Right cardiac atrium (tissue), 5 donors: ENCODE measurements around the gene SELENOI. TPM values are rescaled to one million over a fixed set of nuclear protein-coding genes. Genes with fewer than 3 reads are reported as not detected.
A peak's percentile ranks its signal among the peaks of the same experiment; 100 is the strongest.

Experiments used
- ATAC-seq, 2 donors: fragments of 200-7000 bp; cut with Tn5 transposase; one replicate each; pipeline versions ENCODE4 v1.8.0 to v1.9.1; 2020; ENCODE audit warnings: moderate library complexity in 2 of 2, mild to moderate bottlenecking in 1 of 2
- DNase-seq, 3 donors: peaks; one replicate each; pipeline ENCODE4 v3.0.0-alpha.2; 2020
- H3K27ac ChIP-seq: one replicate; pipeline ENCODE4 v1.5.1; 2013; ENCODE audit warnings: mild to moderate bottlenecking, low read length, control low read depth, moderate library complexity
- H3K27me3 ChIP-seq: one replicate; pipeline ENCODE4 v1.6.1; 2013; ENCODE audit not compliant: control insufficient read depth, insufficient read depth
- H3K4me1 ChIP-seq: one replicate; pipeline ENCODE4 v1.6.1; 2013; ENCODE audit warnings: low read length; ENCODE audit not compliant: control insufficient read depth, insufficient read depth
- H3K4me3 ChIP-seq: one replicate; pipeline ENCODE4 v1.5.1; 2013; ENCODE audit warnings: low read length, control low read depth
- H3K9me3 ChIP-seq: one replicate; pipeline ENCODE4 v1.6.1; 2013; ENCODE audit warnings: low read length; ENCODE audit not compliant: control insufficient read depth
- WGBS: extraction: QIAGEN DNeasy Blood & Tissue Kit; methylation state at CpG from one replicate; pipeline ENCODE4 v1.1.7; 2013; 5-methylcytosine and 5-hydroxymethylcytosine counted together
- intact Hi-C, 4 donors: fragments of 100-400 bp; cut with DNase I; formaldehyde crosslinking; loops; one replicate each; pipeline versions ENCODE4 v1.11.0 to v1.14.0; 2022 to 2023
- polyA plus RNA-seq: library from polyadenylated mRNA; stranded (reverse); fragments of 200-250 nt; gene quantifications from one replicate; pipeline ENCODE4 v1.2.3, GENCODE V29; 2013
- total RNA-seq, 4 donors: library from RNA; stranded (reverse); fragmentation: NEBNext Ultra II Directional; extraction: Animal tissue kit (Norgen Biotek cat#: 25700); gene quantifications; one replicate each; pipeline ENCODE4 v1.2.1, GENCODE V29; 2021
- donor health status: healthy with polysubstance abuse.
- donor health status: DM: no; HTN: yes; CAD: no.
- donor health status: DM: no; HTN: no; CAD: no.
- donor health status: DM: no; HTN: yes; CAD: no; lungs with severe emphysema.
- donor health status: DM: yes; HTN: yes; CAD: no.

SELENOI gene
- total and polyA plus RNA-seq, 5 donors = 3.8 to 20.2 (median 16.0) TPM

GRCh38 chr2:26435106-26435505, 89.2 kb downstream of the SELENOI start:
- Histone ChIP-seq H3K9me3 (no peaks in the 10 kb centered on the region), H3K27me3 (no peaks in the 10 kb centered on the region), H3K4me3 (no peak overlapping the region), H3K27ac (no peak overlapping the region), H3K4me1 (no peaks in the 10 kb centered on the region)
- ATAC-seq (no peak), DNase-seq (no peak)
- 89% methylated on average over 2 of the region's 2 CpGs for WGBS
- intact Hi-C loops = no loop called here

GRCh38 chr2:26438526-26438925, 92.6 kb downstream of the SELENOI start:
- WGBS = 47% methylated on average over 8 of the region's 8 CpGs
- no peaks in the 10 kb centered on the region for H3K27me3 ChIP-seq
- DNase-seq = peak in 1 of 3 donors; percentile 2
- no peaks in the 10 kb centered on the region for H3K4me1 ChIP-seq
- intact Hi-C loops = no loop called here
- H3K4me3 ChIP-seq = no peak overlapping the region
- no peak overlapping the region for H3K27ac ChIP-seq
- no peaks in the 10 kb centered on the region for H3K9me3 ChIP-seq
- ATAC-seq = peak in 1 of 2 donors; percentile 49

- 67% methylated on average over 5 of the region's 5 CpGs for WGBS
- ATAC-seq = no peak
- Histone ChIP-seq H3K27ac (no peak overlapping the region), H3K27me3 (no peaks in the 10 kb centered on the region), H3K4me1 (no peaks in the 10 kb centered on the region), H3K4me3 (no peak overlapping the region), H3K9me3 (no peaks in the 10 kb centered on the region)
- DNase-seq = no peak
- intact Hi-C loops = no loop called here
Observed at GRCh38 chr2:26438926-26439325, 93.0 kb downstream of the SELENOI start.

- Histone ChIP-seq H3K27ac (no peak overlapping the region), H3K27me3 (no peaks in the 10 kb centered on the region), H3K4me1 (no peaks in the 10 kb centered on the region), H3K9me3 (no peaks in the 10 kb centered on the region), H3K4me3 (no peak overlapping the region)
- 90% methylated on average over 2 of the region's 2 CpGs for WGBS
- intact Hi-C loops = no loop called here
- ATAC-seq = no peak
- DNase-seq = peak in 1 of 3 donors; percentile 3
Observed at GRCh38 chr2:26442301-26442700, 96.4 kb downstream of the SELENOI start.

- intact Hi-C loops = no loop called here
- no peaks in the 10 kb centered on the region for H3K27me3 ChIP-seq
- no peaks in the 10 kb centered on the region for H3K9me3 ChIP-seq
- no peaks in the 10 kb centered on the region for H3K4me1 ChIP-seq
- DNase-seq (no peak), ATAC-seq (no peak)
- 60% methylated on average over 3 of the region's 3 CpGs for WGBS
- no peak overlapping the region for H3K4me3 ChIP-seq
- H3K27ac ChIP-seq = no peak overlapping the region
Observed at GRCh38 chr2:26442707-26443106, 96.8 kb downstream of the SELENOI start.

- no peaks in the 10 kb centered on the region for H3K9me3 ChIP-seq
- H3K27ac ChIP-seq = no peak overlapping the region
- no peaks in the 10 kb centered on the region for H3K27me3 ChIP-seq
- H3K4me1 ChIP-seq = no peaks in the 10 kb centered on the region
- H3K4me3 ChIP-seq = no peak overlapping the region
- intact Hi-C loops = no loop called here
- ATAC-seq = peak; percentile 40 to 51
- WGBS = 61% methylated on average over 7 of the region's 7 CpGs
- DNase-seq = no peak
Observed at GRCh38 chr2:26444236-26444635, 98.3 kb downstream of the SELENOI start.

Other genes starting within 250 kb of the SELENOI start
- gene GAREM2, start 173.1 kb upstream of the SELENOI start, total RNA-seq = 1 to 10 TPM; 2.7 to 6.9 (median 4.4) TPM
- gene GAREM2, start 173.1 kb upstream of the SELENOI start, polyA plus RNA-seq = 1.9 TPM
- 100 to 1,000 TPM; 329 to 410 (median 375) TPM for gene HADHA, start 101.5 kb upstream of the SELENOI start, total RNA-seq
- 307 TPM for gene HADHA, start 101.5 kb upstream of the SELENOI start, polyA plus RNA-seq
- gene HADHB, start 101.2 kb upstream of the SELENOI start, total RNA-seq = 100 to 1,000 TPM; 750 to 992 (median 857) TPM
- gene HADHB, start 101.2 kb upstream of the SELENOI start, polyA plus RNA-seq = 918 TPM
- under 1 TPM in 1 of 4 donors, not detected in 3; 0.11 TPM for gene ADGRF3, start 646 bp downstream of the SELENOI start, total RNA-seq
- gene ADGRF3, start 646 bp downstream of the SELENOI start, polyA plus RNA-seq = 0.14 TPM
- gene DRC1, start 55.8 kb downstream of the SELENOI start, total RNA-seq = not detected
- not detected for gene DRC1, start 55.8 kb downstream of the SELENOI start, polyA plus RNA-seq
- under 1 TPM in 2 of 4 donors, not detected in 2; 0.15 to 0.25 TPM for gene OTOF, start 132.0 kb downstream of the SELENOI start, total RNA-seq
- gene OTOF, start 132.0 kb downstream of the SELENOI start, polyA plus RNA-seq = 0.25 TPM